HG02623 (cell line): ENCODE data around the gene AGAP1.

ENCODE experiments used
- ATAC-seq: cut with Tn5 transposase; IDR thresholded peaks from one replicate; pipeline ENCODE4 v1.9.1; 2021; ENCODE audit warnings: moderate library complexity; ENCODE audit not compliant: unreplicated experiment

AGAP1 gene

GRCh38 chr2:235896061-235896460 is 402.2 kb downstream of the AGAP1 start:
- no peak for ATAC-seq

GRCh38 chr2:235897992-235898391 is 404.1 kb downstream of the AGAP1 start:
- ATAC-seq = no peak

- no peak for ATAC-seq
Observed at GRCh38 chr2:235898766-235899165, 404.9 kb downstream of the AGAP1 start.

- ATAC-seq = no peak
Observed at GRCh38 chr2:235900631-235901030, 406.8 kb downstream of the AGAP1 start.

- ATAC-seq = no peak
Observed at GRCh38 chr2:235901243-235901642, 407.4 kb downstream of the AGAP1 start.

- ATAC-seq = no peak
Observed at GRCh38 chr2:235903782-235904584, 410.1 kb downstream of the AGAP1 start.

- ATAC-seq = no peak
Observed at GRCh38 chr2:235904585-235904931, 410.7 kb downstream of the AGAP1 start.

- peak; percentile 48 for ATAC-seq
Observed at GRCh38 chr2:235908826-235909225, 415.0 kb downstream of the AGAP1 start.

GRCh38 chr2:235909358-235909757 is 415.5 kb downstream of the AGAP1 start:
- ATAC-seq = no peak

- ATAC-seq = no peak
Observed at GRCh38 chr2:235910067-235910466, 416.2 kb downstream of the AGAP1 start.

GRCh38 chr2:235911125-235911524 is 417.3 kb downstream of the AGAP1 start:
- ATAC-seq = no peak

- no peak for ATAC-seq
Observed at GRCh38 chr2:235911633-235912233, 417.9 kb downstream of the AGAP1 start.

GRCh38 chr2:235914756-235915155 is 420.9 kb downstream of the AGAP1 start:
- ATAC-seq = no peak

GRCh38 chr2:235917506-235917905 is 423.7 kb downstream of the AGAP1 start:
- no peak for ATAC-seq

- ATAC-seq = no peak
Observed at GRCh38 chr2:235918876-235919275, 425.0 kb downstream of the AGAP1 start.

- no peak for ATAC-seq
Observed at GRCh38 chr2:235920216-235920865, 426.5 kb downstream of the AGAP1 start.

- no peak for ATAC-seq
Observed at GRCh38 chr2:235921508-235922191, 427.8 kb downstream of the AGAP1 start.

GRCh38 chr2:235922839-235923238 is 429.0 kb downstream of the AGAP1 start:
- ATAC-seq = no peak

- ATAC-seq = no peak
Observed at GRCh38 chr2:235923859-235924674, 430.2 kb downstream of the AGAP1 start.

- no peak for ATAC-seq
Observed at GRCh38 chr2:235924675-235925063, 430.8 kb downstream of the AGAP1 start.
